Measurements from ENCODE around the gene ABI1.

Gene ABI1

GRCh38 chr10:26741368-26741767 is 119.4 kb downstream of the ABI1 start:
- Histone ChIP-seq H3K27me3 (ENCODE audit: control insufficient read depth in 1 of 2, insufficient read depth in 2 of 2, low read length in 2 of 2) (no peaks in the 10 kb centered on the region), H3K9ac (ENCODE audit: low read length) (no peak overlapping the region), H3K9me3 (ENCODE audit: low read length) (no peaks in the 10 kb centered on the region), H3K4me3 (ENCODE audit: low read depth in 1 of 2, low read length in 2 of 2) (no peak overlapping the region), H3K27ac (ENCODE audit: low read depth, low read length) (no peak overlapping the region), H3K4me1 (ENCODE audit: insufficient read depth, low read length) (no peaks in the 10 kb centered on the region), H3K36me3 (ENCODE audit: insufficient read depth, low read length) (peaks cover 11% of the 10 kb centered on the region)

- no peak overlapping the region for H3K9ac ChIP-seq (ENCODE audit: low read length)
- no peak overlapping the region for H3K4me3 ChIP-seq (ENCODE audit: low read depth in 1 of 2, low read length in 2 of 2)
- no peak overlapping the region for H3K27ac ChIP-seq (ENCODE audit: low read depth, low read length)
- H3K36me3 ChIP-seq (ENCODE audit: insufficient read depth, low read length) = peaks cover 25% of the 10 kb centered on the region
- H3K9me3 ChIP-seq (ENCODE audit: low read length) = no peaks in the 10 kb centered on the region
- H3K4me1 ChIP-seq (ENCODE audit: insufficient read depth, low read length) = no peaks in the 10 kb centered on the region
- no peaks in the 10 kb centered on the region for H3K27me3 ChIP-seq (ENCODE audit: control insufficient read depth in 1 of 2, insufficient read depth in 2 of 2, low read length in 2 of 2)
These were observed 121.6 kb downstream of the ABI1 start for GRCh38 chr10:26739071-26739631.

- H3K36me3 ChIP-seq (ENCODE audit: insufficient read depth, low read length) = peaks cover 25% of the 10 kb centered on the region
- no peak overlapping the region for H3K4me3 ChIP-seq (ENCODE audit: low read depth in 1 of 2, low read length in 2 of 2)
These were observed 122.4 kb downstream of the ABI1 start for GRCh38 chr10:26738301-26738911.

GRCh38 chr10:26737730-26738129 is 123.0 kb downstream of the ABI1 start:
- Histone ChIP-seq H3K36me3 (ENCODE audit: insufficient read depth, low read length) (peaks cover 25% of the 10 kb centered on the region), H3K4me1 (ENCODE audit: insufficient read depth, low read length) (no peaks in the 10 kb centered on the region), H3K27ac (ENCODE audit: low read depth, low read length) (no peak overlapping the region), H3K4me3 (ENCODE audit: low read depth in 1 of 2, low read length in 2 of 2) (no peak overlapping the region), H3K9me3 (ENCODE audit: low read length) (no peaks in the 10 kb centered on the region), H3K27me3 (ENCODE audit: control insufficient read depth in 1 of 2, insufficient read depth in 2 of 2, low read length in 2 of 2) (no peaks in the 10 kb centered on the region), H3K9ac (ENCODE audit: low read length) (no peak overlapping the region)

More at GRCh38 chr10:26738301-26738911, 122.4 kb downstream of the ABI1 start:
- Histone ChIP-seq H3K27ac (ENCODE audit: low read depth, low read length) (no peak overlapping the region), H3K27me3 (ENCODE audit: control insufficient read depth in 1 of 2, insufficient read depth in 2 of 2, low read length in 2 of 2) (no peaks in the 10 kb centered on the region), H3K9ac (ENCODE audit: low read length) (no peak overlapping the region), H3K4me1 (ENCODE audit: insufficient read depth, low read length) (no peaks in the 10 kb centered on the region), H3K9me3 (ENCODE audit: low read length) (no peaks in the 10 kb centered on the region)

- H3K36me3 ChIP-seq (ENCODE audit: insufficient read depth, low read length) = peaks cover 26% of the 10 kb centered on the region
- H3K9me3 ChIP-seq (ENCODE audit: low read length) = no peaks in the 10 kb centered on the region
- H3K4me1 ChIP-seq (ENCODE audit: insufficient read depth, low read length) = no peaks in the 10 kb centered on the region
- H3K27ac ChIP-seq (ENCODE audit: low read depth, low read length) = no peak overlapping the region
- no peak overlapping the region for H3K4me3 ChIP-seq (ENCODE audit: low read depth in 1 of 2, low read length in 2 of 2)
- H3K27me3 ChIP-seq (ENCODE audit: control insufficient read depth in 1 of 2, insufficient read depth in 2 of 2, low read length in 2 of 2) = no peaks in the 10 kb centered on the region
- H3K9ac ChIP-seq (ENCODE audit: low read length) = no peak overlapping the region
These were observed 125.3 kb downstream of the ABI1 start for GRCh38 chr10:26735435-26735834.

GRCh38 chr10:26733750-26734568 is 126.8 kb downstream of the ABI1 start:
- Histone ChIP-seq H3K4me3 (ENCODE audit: low read depth in 1 of 2, low read length in 2 of 2) (no peak overlapping the region), H3K9me3 (ENCODE audit: low read length) (no peaks in the 10 kb centered on the region), H3K9ac (ENCODE audit: low read length) (no peak overlapping the region), H3K27ac (ENCODE audit: low read depth, low read length) (no peak overlapping the region), H3K36me3 (ENCODE audit: insufficient read depth, low read length) (peaks cover 31% of the 10 kb centered on the region), H3K27me3 (ENCODE audit: control insufficient read depth in 1 of 2, insufficient read depth in 2 of 2, low read length in 2 of 2) (no peaks in the 10 kb centered on the region), H3K4me1 (ENCODE audit: insufficient read depth, low read length) (no peaks in the 10 kb centered on the region)

GRCh38 chr10:26730552-26730951 is 130.2 kb downstream of the ABI1 start:
- Histone ChIP-seq H3K9ac (ENCODE audit: low read length) (no peak overlapping the region), H3K27ac (ENCODE audit: low read depth, low read length) (no peak overlapping the region), H3K4me1 (ENCODE audit: insufficient read depth, low read length) (no peaks in the 10 kb centered on the region), H3K4me3 (ENCODE audit: low read depth in 1 of 2, low read length in 2 of 2) (no peak overlapping the region), H3K9me3 (ENCODE audit: low read length) (no peaks in the 10 kb centered on the region), H3K27me3 (ENCODE audit: control insufficient read depth in 1 of 2, insufficient read depth in 2 of 2, low read length in 2 of 2) (no peaks in the 10 kb centered on the region), H3K36me3 (ENCODE audit: insufficient read depth, low read length) (peaks cover 16% of the 10 kb centered on the region)

- Histone ChIP-seq H3K27ac (ENCODE audit: low read depth, low read length) (no peak overlapping the region), H3K9ac (ENCODE audit: low read length) (no peak overlapping the region), H3K9me3 (ENCODE audit: low read length) (no peaks in the 10 kb centered on the region), H3K36me3 (ENCODE audit: insufficient read depth, low read length) (peaks cover 19% of the 10 kb centered on the region), H3K4me3 (ENCODE audit: low read depth in 1 of 2, low read length in 2 of 2) (no peak overlapping the region), H3K4me1 (ENCODE audit: insufficient read depth, low read length) (no peaks in the 10 kb centered on the region), H3K27me3 (ENCODE audit: control insufficient read depth in 1 of 2, insufficient read depth in 2 of 2, low read length in 2 of 2) (no peaks in the 10 kb centered on the region)
These were observed 131.4 kb downstream of the ABI1 start for GRCh38 chr10:26729395-26729794.

- Histone ChIP-seq H3K9ac (ENCODE audit: low read length) (no peak overlapping the region), H3K27me3 (ENCODE audit: control insufficient read depth in 1 of 2, insufficient read depth in 2 of 2, low read length in 2 of 2) (no peaks in the 10 kb centered on the region), H3K4me3 (ENCODE audit: low read depth in 1 of 2, low read length in 2 of 2) (no peak overlapping the region), H3K27ac (ENCODE audit: low read depth, low read length) (no peak overlapping the region), H3K9me3 (ENCODE audit: low read length) (no peaks in the 10 kb centered on the region), H3K4me1 (ENCODE audit: insufficient read depth, low read length) (no peaks in the 10 kb centered on the region), H3K36me3 (ENCODE audit: insufficient read depth, low read length) (peaks cover 23% of the 10 kb centered on the region)
These were observed 131.8 kb downstream of the ABI1 start for GRCh38 chr10:26728957-26729356.

GRCh38 chr10:26727005-26727404 is 133.8 kb downstream of the ABI1 start:
- no peaks in the 10 kb centered on the region for H3K4me1 ChIP-seq (ENCODE audit: insufficient read depth, low read length)
- H3K9ac ChIP-seq (ENCODE audit: low read length) = no peak overlapping the region
- H3K9me3 ChIP-seq (ENCODE audit: low read length) = no peaks in the 10 kb centered on the region
- no peaks in the 10 kb centered on the region for H3K27me3 ChIP-seq (ENCODE audit: control insufficient read depth in 1 of 2, insufficient read depth in 2 of 2, low read length in 2 of 2)
- H3K36me3 ChIP-seq (ENCODE audit: insufficient read depth, low read length) = peaks cover 27% of the 10 kb centered on the region
- H3K4me3 ChIP-seq (ENCODE audit: low read depth in 1 of 2, low read length in 2 of 2) = no peak overlapping the region
- H3K27ac ChIP-seq (ENCODE audit: low read depth, low read length) = no peak overlapping the region

GRCh38 chr10:26725837-26726727 is 134.7 kb downstream of the ABI1 start:
- no peaks in the 10 kb centered on the region for H3K27me3 ChIP-seq (ENCODE audit: control insufficient read depth in 1 of 2, insufficient read depth in 2 of 2, low read length in 2 of 2)
- no peak overlapping the region for H3K9ac ChIP-seq (ENCODE audit: low read length)
- peaks cover 27% of the 10 kb centered on the region for H3K36me3 ChIP-seq (ENCODE audit: insufficient read depth, low read length)
- no peak overlapping the region for H3K4me3 ChIP-seq (ENCODE audit: low read depth in 1 of 2, low read length in 2 of 2)
- no peak overlapping the region for H3K27ac ChIP-seq (ENCODE audit: low read depth, low read length)
- no peaks in the 10 kb centered on the region for H3K4me1 ChIP-seq (ENCODE audit: insufficient read depth, low read length)
- no peaks in the 10 kb centered on the region for H3K9me3 ChIP-seq (ENCODE audit: low read length)

Measured in muscle layer of colon (tissue), 2 donors.